GM19324 (cell line): Measurements from ENCODE around the gene SIM1.
"Not testable (repeated sequence)": the region's sequence is repeated elsewhere in the genome, so short reads cannot be mapped to it uniquely, and the experiment has no call there.

Source experiments
- ATAC-seq: cut with Tn5 transposase; IDR thresholded peaks from one replicate; pipeline ENCODE4 v1.9.1; 2021; ENCODE audit warnings: mild to moderate bottlenecking, moderate library complexity; ENCODE audit not compliant: unreplicated experiment, low FRiP score

SIM1 gene

DNA sequence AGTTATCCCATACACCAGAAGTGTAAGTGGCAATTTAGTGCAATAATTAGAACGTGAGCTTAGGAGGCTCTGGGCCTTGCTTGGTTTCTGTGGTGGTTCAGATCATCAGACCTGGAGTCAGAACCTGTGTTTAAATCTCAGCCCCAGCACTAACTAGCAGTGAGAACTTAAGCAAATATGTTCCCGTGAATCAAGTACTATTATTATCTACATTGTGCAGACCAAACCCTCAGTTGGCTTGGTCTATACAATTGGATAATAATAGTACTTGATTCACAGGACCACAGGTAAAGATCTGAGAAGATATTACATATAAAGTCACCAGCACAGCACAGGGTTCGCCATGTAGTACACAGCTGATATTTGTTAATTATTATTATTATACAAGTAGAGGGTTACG lies 93.1 kb downstream of the SIM1 start:
- ATAC-seq: no peak

DNA sequence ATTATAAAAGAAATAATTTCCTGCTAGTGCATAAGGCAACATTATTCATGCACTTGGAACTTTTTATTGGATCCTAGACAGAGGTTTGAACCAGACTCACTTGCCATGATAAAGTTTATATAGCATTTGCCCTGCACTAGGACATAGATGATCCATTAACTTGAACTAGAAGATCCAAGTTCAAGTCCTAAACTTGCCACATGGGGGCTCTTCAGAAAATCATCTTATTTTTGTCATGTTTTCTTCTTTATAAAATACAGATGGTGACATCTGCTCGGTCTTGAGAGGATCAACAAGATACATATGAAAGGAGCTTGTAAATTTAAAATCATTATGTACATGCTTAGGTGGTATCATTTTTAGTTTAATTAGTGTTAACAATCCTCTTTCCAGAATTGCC lies 94.5 kb downstream of the SIM1 start:
- no peak for ATAC-seq

DNA sequence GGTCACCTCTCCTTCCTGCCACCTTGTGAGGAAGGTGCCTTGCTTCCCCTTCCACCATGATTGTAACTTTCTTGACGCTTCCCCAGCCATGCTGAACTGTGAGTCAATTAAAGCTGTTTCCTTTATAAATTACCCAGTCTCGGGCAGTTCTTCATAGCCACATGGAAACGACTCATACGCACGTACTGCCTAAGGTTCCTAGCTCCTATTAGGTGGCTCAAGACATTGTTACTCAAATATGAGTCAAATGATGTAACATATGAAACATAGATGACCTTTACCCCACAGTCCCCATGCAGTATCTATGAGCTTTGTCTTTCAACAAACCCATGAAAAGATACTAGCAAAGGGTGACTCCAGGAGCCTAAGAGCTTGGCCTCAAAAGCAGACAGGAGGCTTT lies 98.3 kb downstream of the SIM1 start:
- ATAC-seq: no peak

DNA sequence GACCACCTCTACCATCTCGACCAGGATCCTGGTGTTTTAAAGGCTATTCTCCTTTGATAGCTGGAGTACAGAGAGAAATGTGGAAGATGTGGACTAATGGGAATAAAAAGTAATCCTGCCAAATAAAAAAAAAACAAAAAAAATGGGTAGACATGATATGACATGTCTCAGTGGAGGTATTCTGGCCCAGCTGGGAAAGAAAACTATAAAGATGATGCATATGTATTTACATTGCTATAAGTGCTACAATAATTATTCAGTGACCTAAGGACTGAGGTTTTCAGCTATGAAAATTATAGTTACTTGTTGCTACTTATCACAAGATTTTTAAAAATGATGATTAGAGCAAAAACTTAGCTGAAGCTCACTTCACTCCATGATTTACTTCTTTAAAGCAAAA lies 101.1 kb downstream of the SIM1 start:
- no peak for ATAC-seq

DNA sequence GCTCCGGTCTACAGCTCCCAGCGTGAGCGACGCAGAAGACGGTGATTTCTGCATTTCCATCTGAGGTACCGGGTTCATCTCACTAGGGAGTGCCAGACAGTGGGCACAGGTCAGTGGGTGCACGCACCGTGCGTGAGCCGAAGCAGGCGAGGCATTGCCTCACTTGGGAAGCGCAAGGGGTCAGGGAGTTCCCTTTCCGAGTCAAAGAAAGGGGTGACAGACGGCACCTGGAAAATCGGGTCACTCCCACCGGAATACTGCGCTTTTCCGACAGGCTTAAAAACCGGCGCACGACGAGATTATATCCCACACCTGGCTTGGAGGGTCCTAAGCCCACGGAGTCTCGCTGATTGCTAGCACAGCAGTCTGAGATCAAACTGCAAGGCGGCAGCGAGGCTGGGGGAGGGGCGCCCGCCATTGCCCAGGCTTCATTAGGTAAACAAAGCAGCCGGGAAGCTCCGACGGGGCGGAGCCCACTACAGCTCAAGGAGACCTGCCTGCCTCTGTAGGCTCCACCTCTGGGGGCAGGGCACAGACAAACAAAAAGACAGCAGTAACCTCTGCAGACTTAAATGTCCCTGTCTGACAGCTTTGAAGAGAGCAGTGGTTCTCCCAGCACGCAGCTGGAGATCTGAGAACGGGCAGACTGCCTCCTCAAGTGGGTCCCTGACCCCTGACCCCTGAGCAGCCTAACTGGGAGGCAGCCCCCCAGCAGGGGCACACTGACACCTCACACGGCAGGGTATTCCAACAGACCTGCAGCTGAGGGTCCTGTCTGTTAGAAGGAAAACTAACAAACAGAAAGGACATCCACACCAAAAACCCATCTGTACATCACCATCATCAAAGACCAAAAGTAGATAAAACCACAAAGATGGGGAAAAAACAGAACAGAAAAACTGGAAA lies 109.7 kb downstream of the SIM1 start:
- ATAC-seq: not testable (repeated sequence)

DNA sequence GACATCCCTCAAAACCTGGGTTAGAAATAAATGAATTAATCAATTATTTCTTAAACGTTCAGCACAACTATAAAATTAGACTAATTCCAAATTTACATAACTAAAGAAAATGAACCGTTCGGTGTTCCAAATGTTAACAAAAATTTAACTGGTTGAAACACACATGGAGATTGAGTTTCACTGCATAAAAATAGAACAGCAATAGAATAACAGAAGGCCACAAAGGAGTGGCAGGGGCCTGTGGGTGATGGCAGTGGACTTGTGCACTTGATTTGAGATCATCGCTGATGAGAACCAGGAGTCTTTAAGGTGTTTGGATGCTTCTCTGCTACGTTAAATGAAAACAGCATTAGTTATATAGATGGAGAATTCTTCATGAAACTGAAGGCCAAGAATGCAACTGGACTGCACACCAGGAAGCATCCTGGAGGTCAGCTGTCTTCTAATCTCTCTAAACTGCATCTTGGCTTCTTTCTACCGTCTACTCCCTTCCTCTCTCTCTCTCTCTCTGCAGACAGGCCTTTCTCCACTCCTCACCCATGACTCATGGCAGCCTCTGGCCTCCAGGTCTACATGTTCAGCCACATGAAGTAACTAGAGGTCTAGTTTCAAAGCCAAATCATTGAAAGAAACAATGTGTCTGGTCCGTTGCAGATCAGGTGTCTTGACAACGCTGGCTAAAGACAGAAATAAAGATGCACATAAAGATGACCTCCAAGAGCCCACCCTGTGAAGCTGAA lies 111.3 kb downstream of the SIM1 start:
- no peak for ATAC-seq

DNA sequence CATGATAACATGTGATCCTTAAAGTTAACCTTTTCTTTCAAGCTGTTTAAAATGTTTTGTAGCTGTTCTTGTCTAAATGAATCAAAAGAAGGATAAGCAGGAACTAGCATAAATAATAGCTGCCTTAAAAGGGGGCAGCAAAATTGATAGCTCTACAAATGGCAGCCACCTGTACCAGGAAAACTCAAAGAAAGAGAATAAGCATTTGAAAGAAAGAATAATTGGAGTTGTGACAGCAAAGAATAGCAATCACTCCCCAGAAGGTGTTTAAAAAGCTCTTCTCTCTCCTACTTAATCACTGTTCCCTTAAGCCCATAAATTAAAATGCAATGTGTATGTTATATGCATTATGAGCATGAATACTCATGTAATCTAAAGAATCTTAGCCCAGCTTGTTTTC lies 114.6 kb downstream of the SIM1 start:
- ATAC-seq: no peak

DNA sequence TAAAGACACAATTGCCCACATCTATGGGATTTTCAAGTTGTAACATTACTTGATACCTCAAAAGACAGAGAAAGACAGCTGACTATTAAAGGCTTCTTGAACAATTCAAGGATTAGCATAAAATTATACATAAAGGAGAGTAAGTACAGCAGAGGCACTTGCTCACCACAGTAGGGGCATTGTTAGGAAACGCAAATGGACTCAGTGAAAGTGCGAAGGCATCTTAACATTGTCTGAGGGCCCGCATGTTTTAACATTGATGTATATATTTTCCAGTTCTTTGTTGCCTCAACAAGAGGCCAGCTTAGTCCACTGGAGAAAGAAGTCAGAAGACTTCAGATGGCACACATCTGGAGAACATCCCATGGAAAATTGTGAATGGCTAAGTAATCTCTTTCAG lies 115.4 kb downstream of the SIM1 start:
- ATAC-seq: no peak

DNA sequence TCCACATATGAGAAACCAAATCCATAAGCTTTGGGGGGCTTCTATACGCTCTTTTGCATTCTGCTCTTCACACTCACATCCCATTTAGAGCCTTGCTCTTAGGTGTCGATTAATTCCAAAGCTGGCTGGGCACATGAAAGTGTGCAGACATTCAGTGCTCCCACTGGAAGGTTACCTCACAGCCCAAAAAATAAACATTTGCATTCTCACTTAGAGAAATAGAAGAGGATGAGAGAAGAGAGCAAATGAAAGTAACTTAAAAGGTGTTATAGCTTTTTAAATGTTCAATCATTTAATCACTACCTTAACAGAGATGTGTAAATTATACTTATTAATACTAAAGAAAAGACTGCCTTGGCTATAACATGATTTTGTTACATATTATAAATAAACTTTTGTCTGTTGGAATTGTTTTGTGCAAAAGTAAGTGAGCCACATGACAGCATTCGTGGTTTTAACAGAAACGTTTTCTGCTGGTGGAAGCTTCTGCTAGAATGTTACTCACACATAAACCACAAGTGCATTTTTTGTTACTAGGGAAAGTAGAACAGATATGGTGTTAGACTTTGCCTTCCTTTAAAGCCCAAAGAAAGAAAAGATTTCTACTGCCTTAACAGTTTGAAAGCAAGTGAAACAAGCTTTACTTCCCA lies 116.7 kb downstream of the SIM1 start:
- peak; percentile 70 for ATAC-seq

DNA sequence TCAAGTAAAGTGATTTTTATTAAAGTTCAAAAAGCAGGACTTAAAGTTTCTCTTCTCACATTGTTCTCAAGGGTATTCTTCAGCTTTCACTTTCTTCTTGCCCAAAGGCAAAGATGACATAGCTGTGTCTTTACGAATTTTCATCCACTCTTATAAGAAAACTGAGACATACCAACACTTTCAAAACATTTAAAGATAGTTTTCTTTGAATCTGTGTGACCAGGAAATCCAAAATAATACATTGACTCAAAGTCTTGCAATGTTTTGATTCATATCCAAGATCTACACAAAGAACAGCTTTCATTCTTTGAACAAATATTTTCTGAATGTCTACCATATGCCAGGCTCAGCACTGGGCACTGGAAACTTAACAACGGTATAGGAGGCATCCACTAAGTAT lies 117.9 kb downstream of the SIM1 start:
- ATAC-seq: no peak

DNA sequence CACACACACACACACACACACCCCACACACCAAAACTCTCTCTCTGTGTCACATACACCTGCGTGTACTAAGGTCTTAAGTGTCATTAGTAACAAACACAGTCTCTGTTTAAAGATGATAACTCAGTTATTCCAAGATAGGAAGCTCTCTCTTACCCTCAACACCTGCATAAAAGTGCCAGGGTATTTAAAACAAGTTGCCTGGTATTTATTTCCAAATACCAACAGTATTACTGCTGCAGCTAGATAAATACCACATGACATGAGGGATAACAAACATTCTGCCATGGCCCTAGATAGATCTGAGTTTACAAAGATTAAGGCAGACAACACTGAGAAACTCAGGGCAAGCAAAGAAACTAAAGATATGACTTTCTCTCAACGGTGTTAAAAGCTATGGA lies 118.5 kb downstream of the SIM1 start:
- no peak for ATAC-seq

DNA sequence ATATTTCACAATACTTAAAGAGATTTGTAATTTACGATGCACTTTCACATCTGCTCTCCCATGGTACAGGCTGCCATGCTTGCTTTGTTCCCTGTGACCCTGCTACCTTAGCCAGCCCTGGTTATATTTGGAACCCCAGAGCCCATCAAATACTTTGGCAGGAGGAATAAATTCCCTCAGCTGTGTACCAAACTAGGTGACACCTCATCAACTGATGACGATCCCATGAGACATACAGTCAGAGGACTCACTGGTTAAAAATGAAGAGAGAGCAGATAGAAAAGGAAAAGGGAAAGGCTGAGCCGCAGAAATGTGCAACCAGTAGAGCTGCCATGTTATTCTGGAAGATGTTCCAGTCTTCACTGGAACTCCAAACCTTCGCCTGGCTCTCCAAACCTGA lies 120.0 kb downstream of the SIM1 start:
- no peak for ATAC-seq

DNA sequence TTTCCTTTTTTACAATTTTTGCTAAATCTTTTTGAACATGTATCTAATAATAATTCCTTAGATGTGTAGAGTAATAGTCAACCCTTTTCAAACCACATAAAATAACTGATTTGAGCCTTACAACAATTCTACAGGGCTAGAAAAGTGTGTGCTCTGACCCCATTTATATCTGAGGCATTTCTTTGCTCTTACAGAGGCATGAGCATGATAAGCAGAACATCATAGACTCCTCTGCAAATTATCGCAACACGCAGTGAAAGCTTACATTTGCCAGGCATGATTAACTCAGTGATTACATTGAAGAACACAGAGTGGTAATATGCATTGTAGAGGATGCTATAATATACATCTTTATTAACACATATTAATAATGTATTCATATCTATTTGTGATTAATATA lies 120.4 kb downstream of the SIM1 start:
- no peak for ATAC-seq

DNA sequence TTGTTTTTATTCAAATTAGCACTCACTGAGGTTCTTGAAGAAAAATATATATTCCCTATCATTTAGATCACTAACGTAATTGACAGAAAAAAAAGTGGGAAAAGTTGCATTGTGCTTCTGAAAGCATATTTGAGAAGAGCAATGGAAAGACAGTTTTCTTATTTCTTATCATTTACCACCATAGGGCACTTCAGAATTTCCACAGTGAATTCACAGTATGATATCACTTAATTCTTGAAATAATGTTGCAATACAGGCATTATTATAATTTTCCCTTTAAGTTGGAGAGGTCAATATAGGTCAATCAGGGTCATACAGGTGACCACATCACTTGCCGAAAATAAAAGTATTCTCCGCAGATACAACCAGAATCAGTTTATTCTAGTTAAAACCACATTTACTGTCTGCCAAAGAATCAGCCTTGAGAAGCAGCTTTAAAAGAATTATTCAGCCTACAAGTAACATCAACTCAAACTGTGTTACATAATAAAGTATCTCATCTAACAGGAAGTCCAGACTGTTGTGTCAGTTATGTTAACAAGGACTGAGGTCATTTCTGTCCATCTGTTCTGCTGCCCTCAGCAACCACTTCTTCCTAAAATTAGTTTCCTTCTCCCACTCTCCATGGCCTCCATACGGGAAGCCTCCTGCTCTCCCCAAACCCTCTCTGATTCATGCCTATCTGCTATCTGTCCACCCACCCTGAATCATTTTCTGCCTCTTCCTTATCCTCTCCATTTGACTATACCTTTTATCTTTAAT lies 121.2 kb downstream of the SIM1 start:
- ATAC-seq: no peak

DNA sequence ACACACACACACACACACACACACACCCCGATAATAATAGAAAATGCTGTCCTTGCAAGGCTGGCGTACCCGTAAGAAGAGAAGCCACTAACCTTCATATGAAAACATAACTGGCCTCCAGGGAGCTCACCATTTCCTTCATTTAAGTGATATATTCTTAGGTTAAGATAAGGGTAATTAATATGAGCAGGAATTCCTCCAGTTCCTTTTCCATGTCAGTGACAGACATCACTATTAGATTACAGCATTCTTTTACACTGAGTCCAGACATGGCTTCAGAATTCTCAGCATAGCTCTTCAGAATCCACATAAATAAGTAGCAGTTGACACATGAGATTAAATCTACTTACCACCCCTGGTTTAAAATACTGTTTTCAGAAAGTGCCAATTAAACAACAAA lies 121.9 kb downstream of the SIM1 start:
- no peak for ATAC-seq

DNA sequence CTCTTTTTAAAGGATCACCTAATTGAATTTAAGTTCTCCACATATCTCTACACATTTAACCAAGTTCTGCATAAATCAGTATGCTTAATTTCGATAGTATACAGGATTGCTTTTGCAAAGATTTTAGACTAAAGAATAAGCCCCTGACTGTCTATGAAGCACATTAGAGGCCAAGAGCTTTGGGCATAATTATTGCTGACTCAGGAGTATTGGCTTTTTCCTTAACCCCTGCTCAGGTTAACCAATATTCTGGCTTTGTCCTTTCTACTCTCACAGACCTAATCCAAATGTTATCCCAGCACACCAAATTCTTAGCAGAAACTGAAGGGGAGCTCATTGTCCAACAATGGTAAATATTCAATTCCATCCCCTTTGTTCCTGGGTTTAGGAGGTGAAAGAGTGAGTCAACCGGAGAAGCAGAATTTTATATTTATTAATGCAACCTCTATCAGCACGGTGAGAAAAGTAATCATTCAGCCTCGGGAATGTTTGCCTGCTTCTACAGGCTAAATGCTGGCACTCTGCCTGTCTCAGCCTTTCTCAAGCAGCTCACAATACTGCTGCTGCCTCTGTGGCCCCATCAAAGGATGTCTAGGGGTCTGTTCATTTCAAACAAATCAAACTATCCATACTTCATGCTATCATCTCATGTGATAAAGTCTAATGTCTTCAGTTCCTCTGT lies 125.0 kb downstream of the SIM1 start:
- ATAC-seq: no peak

DNA sequence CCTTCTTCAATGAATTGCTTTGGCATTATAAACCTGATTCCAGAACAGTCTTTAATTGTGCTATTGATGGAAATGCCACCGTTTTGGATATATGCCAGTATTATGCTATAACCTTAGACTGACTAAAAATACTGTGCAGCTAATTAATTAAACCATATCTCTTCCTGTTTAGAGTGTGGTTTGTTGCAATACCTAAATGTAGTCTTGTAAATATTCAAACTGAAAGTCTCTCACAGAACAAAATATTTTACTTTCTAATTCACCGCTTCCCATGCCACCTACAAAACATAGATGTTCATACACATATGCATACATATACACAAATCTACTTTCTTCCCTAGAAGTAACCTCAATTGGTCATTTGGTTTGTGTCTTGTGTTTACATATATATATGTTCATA lies 126.6 kb downstream of the SIM1 start:
- ATAC-seq: no peak

DNA sequence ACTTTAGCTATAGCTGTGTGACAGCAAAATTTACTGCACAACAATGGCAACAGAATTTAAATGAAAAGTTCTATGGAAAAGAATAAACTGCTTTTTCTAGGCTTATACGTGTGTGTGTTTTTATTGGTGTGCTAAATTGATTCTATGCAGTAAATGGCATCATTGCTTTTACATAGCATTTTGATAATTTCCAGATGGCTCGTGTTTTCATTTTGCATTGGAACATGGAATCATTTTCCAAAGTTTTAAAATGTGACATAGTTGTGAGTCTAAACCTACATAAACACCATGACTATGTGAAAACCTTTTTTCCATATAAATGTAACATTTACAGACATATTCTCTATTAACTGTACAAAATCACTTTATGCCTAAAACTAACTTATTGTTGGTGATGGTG lies 127.8 kb downstream of the SIM1 start:
- no peak for ATAC-seq

DNA sequence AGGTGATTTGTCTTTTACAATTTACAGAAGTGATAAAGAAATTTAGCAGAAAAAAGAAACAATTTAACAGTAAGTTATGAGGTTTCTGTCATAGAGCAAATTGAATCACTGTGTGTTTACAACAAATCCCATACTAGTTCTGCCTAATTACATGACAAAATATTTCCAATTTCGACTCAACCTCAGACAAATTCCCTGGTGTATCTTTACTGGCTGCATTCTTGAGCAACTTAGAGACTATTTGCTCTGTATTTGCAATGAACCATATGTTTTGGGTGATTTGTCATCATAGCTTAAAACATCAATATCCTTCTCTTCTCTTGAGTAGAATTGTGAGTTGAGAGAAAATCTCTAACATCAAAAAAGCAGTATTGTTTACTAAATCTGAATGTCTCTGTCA lies 128.7 kb downstream of the SIM1 start:
- ATAC-seq: no peak
